ENCODE measurements around the gene AHRR.

The AHRR gene

DNA sequence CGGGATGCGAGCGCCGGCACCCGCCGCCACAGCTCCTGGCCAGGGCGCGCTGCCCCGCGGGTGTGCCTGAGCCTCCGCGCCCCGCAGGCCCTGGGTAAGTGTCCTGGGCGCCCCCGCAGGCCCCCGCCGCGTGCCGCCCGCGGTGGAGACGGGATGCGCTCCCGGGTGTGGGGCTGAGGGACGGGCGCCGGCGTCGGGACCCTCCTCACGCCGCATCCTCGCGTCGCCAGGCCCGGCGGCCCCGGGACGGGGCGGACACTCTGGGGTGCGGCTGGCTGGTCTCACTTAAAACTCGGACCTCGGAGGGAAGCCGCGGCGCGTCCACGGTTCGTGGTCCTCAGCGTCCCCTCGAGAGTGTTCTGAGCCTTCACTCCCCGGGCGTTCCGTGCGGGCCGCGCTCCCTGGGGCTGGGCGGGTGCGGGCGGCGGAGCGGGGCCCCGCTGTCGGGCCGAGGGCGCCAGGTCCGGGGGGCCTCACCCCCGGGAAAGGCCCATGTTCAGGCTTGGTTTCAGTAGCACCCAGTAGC is 275 bp downstream of the AHRR start:
- no peak for DNase-seq

DNA sequence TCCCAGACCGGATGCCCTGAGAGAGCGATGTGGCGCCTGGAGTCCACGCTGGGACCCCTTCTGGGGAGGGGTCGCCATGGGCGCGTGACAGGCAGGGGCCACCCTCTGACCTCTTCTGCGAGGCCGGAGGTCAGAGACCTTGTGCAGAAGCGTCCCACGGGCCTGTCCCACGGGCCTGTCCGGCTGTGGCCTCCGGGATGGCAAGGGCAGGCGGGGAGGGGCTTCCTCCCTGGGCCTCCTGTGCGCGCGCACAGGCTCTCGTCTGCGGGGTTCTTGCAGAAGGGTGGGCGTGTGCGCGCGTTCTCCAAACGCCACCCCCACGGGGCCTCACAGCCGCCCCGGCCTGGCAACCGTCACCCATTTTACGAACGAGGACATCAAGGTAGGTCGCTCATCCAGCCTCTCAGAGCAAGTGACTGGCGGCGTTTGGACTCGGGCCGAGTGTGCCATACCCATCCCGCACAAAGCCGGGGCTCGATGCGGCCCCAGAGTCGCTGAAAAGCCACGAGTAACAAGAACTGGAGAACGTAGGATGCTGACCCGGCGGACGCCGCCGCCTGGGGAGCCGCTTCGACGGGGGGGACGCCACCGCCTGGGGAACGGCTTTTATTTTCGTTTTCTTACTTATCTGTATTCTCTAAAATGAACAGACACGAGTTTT is 897 bp downstream of the AHRR start:
- DNase-seq: no peak

- no peak for DNase-seq
Observed at GRCh38 chr5:322942-323879, 1.7 kb downstream of the AHRR start.

GRCh38 chr5:324736-325612 is 3.5 kb downstream of the AHRR start:
- no peak for DNase-seq

DNA sequence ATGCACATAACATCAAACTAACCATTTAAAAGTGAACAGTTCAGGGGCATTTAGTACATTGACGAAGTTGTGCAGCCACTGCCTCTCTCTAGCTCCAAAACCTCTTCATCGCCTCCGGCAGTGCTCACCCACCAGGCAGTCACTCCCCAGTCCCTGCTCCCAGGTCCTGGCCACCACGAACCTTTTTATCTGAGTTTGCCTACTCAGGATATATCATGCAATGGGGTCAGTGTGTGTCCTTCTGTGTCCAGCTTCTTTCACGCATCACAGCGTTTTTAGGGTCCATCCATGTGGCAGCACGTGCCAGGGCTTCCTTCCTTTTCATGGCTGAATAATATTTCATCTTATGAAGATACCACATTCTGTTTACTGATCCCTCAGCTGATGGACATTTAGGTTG is 4.6 kb downstream of the AHRR start:
- DNase-seq: no peak

DNA sequence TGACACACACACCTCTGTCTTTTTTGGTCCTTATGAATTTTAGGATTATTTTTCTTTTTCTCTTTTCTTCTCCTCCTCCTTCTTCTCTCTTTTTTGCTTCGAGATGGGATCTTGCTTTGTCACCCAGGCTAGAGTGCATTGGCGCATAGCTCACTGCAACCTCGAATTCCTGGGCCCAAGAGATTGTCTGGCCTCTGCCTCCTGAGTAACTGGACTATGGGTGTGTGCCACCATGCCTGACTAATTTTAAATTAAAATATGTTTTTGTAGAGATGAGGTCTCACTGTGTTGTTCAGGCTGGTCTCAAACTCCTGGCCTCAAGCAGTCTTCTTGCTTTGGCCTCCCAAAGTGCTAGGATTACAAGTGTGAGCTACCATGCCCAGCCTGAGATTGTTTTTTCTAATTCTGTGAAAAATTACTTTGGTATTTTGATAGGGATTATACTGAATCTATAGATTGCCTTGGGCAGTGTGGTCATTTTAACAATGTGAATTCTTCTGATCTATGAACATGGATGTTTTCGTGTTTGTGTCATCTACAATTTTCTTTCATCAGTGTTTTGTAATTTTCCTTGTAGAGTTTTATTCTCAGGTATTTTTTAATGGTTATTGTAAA is 7.7 kb downstream of the AHRR start:
- DNase-seq: no peak

DNA sequence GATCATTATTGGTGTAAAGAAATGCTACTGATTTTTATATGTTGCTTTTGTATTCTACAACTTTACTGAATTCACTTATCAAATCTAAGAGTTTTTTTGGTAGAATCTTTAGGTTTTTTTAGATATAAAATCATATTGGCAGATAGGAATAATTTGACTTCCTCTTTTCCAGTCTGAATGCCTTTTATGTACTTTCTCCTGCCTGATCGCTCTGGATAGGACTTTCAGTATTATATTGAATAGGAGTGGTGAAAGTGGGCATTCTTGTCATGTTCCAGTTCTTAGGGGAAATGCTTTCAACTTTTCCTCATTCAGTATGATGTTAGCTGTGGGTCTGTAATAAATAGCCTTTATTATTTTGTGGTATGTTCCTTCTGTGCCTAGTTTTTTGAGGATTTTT is 8.3 kb downstream of the AHRR start:
- no peak for DNase-seq

DNA sequence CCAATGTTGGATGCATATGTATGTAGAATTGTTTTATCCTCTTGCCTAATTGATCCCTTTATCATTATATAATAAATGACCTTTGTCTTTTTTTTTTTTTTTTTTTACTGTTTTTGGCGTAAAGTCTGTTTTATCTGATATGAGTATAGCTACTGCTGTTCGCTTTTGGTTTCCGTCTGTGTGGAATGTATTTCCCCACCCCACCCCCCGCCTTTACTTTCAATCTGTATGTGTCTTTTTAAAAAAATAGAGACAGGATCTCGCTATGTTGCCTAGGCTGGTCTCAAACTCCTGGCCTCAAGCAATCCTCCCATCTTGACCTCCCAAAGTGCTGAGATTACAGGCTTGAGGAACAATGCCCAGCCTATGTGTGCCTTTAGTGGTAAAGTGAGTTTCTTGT is 11.3 kb downstream of the AHRR start:
- no peak for DNase-seq

DNA sequence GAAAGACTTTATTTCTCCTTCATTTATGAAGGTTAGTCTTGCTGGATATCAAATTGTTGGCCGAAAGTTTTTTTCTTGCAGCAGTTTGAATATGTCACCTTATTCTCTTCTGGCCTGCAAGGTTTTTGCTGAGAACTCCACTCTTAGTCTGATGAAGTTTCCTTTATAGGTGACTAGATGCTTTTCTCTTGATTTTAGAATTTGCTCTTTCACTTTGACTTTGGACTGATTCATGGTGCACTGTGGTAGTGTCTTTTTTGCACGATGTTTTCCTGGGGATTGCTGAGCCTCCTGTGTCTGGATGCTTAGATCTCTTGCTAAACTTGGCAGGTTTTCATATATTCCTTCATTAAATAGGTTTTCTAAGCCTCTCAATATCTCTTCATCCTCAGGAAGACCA is 12.4 kb downstream of the AHRR start:
- no peak for DNase-seq

DNA sequence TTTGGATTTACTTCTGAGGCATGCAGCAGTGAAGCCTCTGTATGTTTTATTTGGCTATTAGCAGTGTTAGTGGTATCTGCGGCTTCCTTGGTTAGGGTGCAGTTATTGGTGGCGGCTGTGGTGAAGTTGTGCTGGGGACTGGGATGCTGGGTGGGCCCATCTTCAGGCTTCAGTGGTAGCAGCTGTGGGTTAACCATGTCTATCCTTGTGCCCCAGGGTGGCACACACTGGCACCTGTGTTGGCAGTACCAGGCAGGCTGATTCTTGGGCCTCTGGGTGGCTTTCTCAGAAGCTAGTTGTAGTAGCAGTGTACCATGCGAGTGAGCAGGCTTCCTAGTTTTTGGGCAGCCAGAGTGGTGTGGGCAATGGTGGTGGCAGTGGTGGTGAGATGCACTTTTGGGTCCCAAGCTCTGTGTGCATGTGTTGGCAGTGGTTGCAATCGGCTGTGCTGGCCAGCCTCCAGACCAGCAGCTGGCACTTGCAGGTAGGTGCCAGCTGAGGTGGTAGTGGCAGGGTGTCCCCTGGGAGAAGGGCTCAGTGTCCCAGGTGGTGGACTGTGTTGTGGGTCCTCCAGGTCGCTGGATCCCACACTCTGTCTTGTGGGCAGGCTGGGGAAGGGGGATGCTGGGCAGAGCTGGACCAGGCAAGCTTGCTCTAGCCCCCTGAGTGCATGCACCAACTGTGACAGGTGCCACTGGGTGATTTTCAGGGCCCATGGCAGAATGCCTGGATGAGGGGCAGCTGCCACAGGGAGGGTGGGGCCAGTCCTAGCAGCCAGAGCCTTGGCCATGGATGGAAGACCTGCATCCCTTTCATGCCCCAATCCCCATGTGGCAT is 13.6 kb downstream of the AHRR start:
- no peak for DNase-seq

- DNase-seq: no peak
Observed at GRCh38 chr5:335740-336038, 14.2 kb downstream of the AHRR start.

DNA sequence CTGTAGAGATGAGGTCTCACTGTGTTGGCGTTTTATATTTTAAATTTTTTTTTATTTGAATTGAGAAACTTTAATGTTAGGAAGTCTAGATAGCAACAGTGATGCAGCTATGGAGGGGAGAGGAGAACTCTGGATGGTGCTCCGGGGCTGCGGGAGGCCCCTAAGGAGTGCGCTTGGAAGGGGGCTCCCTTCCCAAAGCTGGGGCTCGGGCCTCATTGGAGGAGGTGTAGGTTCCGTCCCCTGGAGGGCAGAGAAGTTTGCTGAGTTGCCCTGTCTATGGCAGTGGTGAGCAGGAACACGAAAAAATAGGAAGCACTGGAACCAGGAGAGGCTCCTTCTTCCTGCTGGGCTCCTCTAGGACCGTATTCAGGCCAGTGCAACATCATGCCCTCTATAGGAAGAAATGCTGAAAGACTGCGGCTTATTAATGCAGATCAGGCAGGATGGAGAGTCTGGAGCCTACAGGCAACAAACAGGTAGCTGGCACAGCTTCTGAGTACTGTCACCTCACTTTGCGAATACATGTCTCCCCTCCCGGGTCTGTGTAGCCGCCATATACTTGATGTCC is 16.1 kb downstream of the AHRR start:
- no peak for DNase-seq

DNA sequence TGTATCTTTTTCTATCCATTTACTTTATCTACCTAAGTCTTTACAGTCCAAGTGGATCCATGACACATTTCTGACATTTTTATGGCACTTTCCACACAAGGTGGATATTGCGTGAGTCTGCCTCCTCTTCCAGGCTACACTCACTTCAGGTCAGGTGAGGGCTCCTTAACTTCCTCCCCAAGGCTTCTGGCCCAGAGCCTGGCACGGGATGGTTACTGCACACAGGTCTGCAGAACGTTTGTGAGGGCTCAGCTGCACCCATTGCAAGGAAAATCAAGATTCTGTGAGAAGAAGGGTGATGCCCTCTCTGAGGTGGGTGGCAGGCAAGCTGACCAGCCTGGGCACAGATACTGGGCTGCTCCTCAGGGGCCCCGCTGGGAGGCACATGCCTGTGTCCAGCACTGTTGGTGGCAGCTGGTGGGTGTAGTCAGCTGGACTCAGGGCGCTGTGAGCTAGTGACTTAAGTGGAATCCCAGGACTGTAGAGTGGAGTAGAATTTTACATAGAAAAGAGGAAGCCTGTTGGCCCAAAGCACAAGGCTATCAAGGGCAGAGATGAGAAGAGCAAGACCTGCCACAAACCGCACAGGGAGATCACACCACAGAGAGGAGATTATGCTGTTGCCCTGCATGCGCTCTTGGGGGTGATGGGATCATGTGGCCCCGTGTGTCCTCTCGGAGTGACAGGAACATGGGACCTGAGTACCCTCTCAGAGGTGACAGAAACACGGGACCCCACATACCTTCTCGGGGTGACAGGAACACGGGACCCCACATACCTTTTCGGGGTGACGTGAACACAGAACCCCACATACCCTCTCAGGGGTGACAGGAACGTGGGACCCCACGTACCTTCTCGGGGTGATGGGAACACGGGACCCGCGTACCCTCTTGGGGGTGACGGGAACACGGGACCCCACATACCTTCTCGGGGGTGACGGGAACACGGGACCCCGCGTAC is 21.3 kb downstream of the AHRR start:
- no peak for DNase-seq

GRCh38 chr5:343461-344401 is 22.2 kb downstream of the AHRR start:
- DNase-seq: no peak

GRCh38 chr5:344668-345067 is 23.2 kb downstream of the AHRR start:
- no peak for DNase-seq

DNA sequence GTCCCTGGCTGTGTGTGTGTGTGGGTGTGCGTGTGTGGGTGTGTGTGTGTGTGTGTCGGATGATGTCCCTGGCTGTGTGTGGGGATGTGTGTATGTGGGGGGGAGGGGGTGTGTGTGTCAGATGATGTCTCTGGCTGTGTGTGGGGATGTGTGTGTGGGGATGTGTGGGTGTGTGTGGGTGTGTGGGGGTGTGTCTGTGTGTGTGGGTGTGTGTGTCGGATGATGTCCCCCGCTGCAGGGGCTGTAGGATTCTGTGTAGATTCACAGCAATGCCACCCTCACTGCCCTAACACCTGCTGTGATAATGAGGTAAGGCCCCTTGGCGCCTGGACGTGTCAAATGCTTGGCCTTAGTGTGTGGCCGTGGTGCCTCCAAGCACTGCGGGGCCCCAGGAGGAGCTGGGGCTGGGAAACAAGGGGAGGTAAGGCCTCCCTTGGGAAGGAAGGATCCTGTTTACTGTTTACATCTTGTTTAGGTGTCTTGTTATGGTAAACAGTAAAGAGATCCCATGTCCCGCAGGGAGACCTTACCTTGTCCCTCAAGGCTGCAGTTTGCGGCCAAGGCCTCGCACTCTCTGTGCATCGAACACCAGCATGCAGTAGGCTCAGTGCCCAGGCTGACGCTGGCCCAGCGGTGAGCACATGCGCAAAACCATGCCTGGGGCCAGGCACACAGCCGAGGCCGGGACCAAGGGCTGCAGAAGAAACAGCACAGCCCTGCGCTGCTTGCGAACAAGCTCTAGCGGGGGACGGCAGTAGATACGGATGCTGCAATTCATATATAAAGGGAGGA is 24.1 kb downstream of the AHRR start:
- DNase-seq: no peak

DNA sequence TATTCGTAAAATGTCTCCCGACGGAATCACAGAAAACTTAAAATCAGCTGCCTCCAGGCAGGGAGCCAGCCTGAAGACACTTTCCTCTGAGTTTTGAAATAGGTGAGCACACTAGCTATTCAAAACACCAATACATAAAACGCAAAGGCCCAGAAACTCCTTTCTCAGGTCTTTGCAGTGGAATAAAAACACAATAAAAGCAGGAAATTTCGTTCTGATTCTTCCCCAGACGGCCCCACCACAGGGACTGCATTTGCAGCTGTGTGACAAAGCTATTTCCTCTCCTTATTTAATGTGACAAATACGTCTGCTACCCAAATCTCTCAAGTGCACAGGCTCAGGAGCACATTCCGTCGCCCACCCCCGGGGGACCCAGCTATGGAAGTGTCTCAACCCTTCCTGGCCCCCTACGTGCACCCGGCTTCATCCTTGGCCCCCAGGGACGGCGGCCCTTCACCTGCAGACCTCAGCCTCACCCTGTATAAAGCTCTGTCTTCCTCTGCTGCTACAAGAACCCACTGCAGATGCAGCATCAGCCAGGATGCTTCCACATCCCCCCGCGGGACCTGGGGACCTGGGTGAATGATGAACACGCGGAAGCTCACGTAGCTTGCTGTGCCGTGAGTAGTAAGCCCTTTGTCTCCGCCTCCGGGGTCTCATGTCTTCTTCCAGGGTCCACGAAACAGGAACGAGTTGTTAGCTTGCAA is 24.9 kb downstream of the AHRR start:
- DNase-seq: no peak
